Measurements from ENCODE around the gene ZKSCAN8.
A peak's percentile ranks its signal among the peaks of the same experiment; 100 is the strongest.

Gene ZKSCAN8

DNA sequence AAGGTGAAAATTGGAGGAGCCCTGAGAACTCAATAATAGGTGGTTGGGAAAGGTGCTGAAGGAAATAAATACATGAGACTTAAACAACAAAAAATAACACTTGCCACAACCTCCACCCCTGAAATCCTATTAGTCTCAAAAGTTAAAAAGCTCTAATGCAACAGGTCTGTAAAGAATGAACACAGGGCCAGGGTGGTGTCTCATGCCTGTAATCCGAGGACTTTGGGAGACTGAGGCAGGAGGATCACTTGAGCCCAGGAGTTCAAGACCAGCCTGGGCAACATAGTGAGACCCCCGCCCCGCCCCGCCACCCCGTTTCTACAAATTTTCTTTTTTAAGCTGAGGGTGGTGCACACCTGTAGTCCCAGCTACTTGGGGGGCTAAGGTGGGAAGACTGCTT is 1.1 kb upstream of the ZKSCAN8 start:
- no peak for DNase-seq

DNA sequence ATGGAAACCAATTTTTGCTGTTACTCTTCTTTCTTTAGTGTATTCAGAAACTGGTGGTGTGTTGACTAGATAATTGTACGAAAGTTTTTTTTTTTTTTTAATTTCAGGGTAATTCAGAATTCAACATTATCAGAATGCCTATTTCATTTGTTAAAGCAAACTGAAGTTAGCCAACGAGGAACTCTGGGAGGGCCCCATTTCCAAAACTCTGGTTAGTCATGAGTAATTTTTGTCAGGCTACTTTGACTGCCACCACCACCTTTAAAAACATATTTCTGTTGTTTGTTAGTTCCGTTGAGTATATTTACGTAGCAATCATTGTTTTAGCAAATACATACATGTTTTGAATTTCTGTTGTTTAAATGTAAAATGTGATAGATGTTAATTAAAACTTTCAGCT is 763 bp downstream of the ZKSCAN8 start:
- DNase-seq = no peak

DNA sequence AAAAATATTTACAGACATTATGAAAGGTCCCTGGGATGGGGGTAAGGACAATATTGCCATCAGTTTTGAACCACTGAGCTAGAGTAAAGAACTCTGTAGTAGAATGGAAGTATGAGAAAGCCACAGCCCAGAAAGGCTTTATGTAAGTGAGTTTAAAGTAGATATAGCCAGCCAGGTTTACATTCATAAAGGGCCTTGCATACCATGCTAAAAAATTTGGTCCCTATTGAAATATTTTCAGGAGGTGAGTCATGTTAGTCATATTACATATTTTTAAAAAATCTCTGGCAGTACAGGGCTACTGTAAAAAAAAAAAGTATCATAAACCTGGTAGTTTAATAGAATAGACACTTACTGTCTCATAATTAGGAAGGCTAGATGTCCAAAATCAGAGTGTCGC is 3.5 kb downstream of the ZKSCAN8 start:
- no peak for DNase-seq

DNA sequence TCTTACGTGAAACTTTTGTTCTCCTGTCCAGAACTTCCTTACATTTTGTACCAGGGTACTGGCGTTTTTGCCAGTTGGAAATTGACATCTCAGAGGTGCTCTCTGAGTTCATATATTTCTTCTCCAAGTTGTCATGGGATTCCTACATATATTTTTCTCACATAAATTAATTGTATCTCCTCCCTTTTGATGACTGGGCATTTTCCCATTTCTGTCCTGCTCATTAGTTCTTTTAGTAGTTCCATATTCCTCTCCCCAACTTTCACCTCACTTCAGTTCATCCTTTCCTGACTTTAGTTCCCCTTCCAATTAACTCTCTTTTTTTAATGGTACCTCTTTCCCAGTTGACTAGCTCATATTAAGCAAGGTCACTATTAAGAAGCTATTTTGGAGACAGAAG is 10.8 kb downstream of the ZKSCAN8 start:
- DNase-seq = no peak

DNA sequence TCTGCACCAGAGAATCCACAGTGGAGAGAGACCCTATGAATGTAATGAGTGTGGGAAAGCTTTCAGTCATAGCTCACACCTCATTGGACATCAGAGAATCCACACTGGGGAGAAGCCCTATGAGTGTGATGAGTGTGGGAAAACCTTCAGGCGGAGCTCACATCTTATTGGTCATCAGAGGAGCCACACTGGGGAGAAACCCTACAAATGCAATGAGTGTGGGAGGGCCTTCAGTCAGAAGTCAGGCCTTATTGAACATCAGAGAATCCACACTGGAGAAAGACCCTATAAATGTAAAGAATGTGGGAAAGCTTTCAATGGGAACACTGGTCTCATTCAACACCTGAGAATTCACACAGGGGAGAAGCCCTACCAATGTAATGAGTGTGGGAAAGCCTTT is 11.9 kb downstream of the ZKSCAN8 start:
- DNase-seq = no peak

DNA sequence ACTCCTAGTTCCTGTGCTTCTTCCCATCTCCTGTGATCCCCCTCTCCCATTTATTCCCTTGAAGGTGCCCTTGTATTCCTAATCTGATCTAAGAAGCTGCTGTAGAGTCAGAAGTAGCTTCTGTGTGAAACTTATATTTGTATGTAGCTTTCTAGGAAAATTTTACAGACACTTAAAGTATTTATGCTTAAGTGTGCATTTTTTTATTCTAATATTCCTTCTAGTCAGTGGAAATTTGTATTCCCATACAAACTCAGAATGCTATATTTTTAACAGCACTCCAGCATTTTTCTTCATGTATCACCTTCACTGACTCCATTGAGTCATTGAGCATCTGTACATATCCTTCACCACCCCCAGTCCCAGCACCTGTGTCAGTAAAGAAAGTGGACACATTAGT is 12.7 kb downstream of the ZKSCAN8 start:
- no peak for DNase-seq

DNA sequence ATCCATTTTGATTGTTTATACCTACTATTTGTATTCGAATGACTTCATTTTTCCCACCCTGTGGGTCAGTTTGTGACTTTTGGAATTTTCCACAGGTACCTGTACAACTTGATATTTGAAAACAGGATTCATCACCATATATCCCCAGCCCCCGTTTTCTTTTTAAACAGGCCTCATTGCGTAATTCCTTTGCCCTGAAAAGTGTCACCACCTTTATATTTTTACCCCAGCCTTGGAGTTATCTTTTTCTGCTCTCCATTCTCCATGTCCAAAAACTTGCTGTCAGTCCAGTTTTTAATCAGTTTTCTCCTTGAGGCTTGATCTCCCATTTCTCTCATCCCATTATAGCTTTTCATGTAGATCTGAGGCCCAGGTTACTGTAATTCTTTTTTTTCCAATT is 16.6 kb downstream of the ZKSCAN8 start:
- no peak for DNase-seq

DNA sequence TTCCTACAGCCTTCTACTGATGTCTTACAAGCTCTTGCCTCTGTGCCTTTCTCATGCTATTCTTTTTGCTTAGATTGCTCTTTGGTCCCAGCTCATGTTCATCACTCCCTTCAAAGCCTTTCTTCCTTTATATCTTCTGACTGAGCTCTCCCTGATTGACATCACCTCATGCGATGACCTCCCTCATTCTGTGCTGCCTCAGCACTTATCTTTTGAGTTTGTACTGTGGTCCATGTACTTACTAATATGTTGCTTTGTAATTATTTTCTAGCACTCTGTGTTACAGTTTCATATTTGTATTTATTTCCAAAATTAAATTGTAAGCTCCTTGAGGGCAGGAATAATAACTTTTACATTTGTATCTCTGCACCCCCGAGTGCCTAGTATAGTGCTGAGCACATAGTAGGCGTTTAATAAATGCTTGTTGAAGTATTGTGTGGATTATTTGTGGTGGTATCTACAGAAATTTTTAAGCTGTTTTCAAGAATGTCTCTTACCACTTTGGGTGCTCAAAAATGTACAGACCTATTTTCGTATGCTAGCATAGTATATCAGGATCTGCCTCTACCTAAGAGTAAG is 17.4 kb downstream of the ZKSCAN8 start:
- no peak for DNase-seq

DNA sequence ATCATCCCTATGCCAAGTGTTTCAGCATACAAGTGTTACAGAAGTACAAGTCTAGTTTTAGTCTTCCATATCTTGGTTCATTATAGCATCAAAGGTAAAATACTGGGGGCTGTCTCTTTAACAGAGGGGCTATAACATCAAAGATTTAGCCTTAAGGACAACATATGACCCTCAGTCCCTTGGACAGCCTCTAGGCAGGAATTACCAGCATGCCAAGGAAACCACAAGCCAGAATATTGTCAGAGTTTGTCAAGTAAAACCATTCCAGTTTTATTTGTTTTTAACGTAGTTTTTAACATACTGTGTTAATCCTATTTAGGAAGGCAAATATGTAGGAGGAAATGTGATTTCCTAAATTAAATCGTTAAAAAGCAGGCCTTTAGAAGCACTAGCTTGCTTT is 18.6 kb downstream of the ZKSCAN8 start:
- DNase-seq = no peak

DNA sequence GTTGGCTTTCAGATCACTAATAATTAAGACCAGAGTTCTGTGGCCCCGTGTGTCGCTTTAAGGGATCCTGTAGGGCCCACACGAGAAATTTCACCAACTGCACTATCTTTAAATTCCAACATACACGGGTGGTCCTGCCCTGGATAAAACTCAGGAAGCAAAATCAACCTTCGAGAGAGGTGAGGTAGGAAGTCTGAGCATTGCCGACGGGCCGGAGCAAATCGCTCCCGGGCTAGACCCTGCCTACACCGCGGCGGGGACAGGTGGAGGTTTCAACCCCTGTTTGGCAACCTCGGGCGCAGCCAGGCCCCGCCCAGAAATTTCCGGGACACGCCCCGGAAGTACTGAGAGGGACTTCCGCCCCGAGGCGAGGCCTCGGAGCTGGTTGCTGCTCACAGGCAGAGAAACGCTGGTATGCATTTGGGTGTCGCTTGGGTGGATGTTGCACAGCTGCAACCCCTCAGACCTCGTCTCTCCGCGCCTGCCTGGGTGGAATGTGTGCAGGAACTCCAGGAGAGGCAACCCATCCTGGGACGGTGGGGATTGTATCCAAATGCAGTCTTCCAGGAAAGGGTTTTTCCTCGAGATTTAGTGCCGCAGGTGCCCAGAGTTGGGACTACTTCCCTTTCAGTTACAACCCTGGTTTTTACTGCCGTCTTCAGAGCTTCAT is 19.9 kb downstream of the ZKSCAN8 start:
- DNase-seq = peak; percentile 55

DNA sequence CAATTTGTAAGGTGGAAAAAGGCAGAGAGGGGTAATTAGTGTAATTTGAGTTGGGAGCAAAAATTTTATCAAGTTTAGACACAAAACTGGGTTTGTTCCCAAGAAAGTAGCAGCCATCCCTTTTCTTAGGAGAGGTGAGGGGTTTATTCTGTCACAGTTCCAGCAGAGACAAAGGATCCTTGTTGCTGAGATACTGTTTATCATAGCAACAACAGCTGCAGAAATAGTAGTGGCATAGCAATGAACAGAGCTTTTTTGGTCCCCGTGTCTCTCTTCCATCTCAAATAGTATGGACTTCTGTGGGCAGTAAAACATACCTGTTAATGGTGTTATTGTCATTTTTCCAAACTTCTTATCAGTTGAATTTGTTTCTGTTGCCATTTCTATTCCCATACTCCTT is 23.9 kb downstream of the ZKSCAN8 start:
- DNase-seq = no peak

DNA sequence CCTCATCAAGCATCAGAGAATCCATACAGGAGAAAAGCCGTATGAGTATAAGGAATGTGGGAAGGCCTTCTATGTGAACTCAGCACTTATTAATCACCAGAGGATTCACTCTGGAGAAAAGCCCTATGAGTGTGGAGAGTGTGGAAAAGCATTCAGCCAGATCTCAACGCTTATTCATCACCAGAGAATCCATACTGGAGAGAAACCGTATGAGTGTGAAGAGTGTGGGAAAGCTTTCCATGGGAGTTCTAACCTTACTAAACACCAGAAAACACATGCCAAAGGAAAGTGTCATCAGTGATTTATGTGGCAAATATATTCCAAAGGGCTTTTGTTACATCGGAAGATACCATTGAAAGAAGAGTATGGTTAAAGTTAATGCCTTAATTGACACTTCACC is 25.4 kb downstream of the ZKSCAN8 start:
- DNase-seq = peak; percentile 79

DNA sequence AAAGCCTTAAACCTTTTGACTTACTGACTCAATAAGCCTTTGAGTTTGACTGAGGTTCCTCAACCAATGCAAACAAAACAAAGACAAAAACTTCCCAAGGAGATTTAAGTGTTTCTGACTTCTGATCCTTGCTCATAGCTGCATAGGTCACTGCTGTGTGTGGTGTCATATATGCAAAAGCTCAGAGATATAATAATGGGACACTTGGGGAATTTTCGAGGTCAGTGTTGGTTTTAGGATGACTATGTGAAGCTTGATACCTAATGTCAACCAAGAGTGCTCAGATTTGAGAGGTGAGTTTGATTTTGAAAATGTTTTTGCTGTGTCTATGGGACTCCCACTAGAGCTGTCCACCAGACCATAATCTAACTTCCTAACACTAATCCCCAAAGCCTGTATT is 26.2 kb downstream of the ZKSCAN8 start:
- no peak for DNase-seq

DNA sequence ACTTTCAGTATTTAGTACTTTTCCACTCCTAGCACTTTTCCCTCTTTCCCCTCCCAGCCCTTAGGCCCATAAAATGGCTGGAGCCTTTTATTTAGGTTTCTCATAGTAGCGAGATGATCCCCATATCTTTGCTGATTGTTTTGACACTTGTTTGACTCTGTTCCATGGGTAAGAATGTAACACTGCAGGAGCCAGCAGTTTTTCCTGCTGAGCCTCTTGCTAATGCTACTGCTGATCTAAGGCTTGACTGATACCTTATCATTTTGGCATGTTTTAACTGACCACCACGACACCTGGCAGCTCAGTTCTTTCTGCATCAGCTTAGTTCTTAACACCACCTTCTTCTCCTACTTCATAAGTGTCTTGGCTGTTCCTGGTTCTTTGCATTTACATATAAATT is 29.6 kb downstream of the ZKSCAN8 start:
- peak; percentile 70 for DNase-seq

DNA sequence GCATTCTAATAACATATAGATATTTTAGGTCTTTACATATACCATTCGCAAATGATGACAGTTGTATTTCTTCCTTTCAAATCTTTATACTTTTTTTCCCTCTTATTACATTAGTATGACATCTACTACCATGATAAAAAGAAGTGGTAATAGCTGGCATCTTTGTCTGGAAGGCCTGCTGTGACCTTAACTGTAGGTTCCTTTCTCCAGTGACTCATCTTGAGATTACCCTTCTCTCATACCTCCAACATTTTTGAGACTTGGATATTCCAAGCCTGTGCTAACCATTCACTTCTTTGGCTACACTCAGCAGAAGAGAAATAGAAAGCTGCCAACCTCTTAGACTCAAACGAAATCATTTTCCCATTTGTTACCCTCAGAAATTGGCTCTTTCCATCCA is 30.3 kb downstream of the ZKSCAN8 start:
- DNase-seq = peak; percentile 53

DNA sequence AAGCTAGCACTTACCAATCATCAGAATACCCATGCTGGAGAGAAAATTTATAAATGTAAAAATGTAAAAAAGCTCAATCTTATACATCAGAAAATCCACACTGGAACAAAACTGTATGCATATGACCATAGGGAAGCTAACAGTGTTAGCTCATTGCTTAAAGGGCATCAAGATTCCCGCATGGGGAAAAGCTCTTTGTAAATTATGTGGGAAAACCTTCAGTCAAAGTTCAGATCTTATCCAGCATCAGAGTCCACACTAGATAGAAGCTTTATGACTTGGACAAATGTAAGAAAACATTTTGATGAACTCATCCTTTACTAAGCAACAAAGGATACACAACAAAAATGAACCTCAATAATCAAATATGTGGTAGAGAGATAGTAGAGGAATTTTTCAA is 34.7 kb downstream of the ZKSCAN8 start:
- DNase-seq = no peak

DNA sequence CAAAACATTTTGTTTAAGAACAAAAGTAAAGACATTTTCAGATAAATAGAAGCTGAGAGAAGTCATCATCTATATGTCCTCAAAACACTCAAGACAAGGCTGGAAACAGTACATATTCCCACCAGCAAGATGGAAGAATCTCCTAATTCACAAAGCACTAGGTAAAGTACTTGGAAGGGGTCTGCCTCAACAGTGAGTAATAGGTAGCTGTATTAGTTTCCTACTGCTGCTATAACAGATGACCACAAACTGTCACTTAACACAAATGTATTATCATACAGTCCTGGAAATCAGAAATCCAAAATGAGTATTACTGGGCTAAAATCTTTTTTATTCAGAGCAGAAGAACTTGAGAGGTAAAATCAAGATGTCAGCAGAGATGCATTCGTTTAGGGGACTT is 40.6 kb downstream of the ZKSCAN8 start:
- no peak for DNase-seq

DNA sequence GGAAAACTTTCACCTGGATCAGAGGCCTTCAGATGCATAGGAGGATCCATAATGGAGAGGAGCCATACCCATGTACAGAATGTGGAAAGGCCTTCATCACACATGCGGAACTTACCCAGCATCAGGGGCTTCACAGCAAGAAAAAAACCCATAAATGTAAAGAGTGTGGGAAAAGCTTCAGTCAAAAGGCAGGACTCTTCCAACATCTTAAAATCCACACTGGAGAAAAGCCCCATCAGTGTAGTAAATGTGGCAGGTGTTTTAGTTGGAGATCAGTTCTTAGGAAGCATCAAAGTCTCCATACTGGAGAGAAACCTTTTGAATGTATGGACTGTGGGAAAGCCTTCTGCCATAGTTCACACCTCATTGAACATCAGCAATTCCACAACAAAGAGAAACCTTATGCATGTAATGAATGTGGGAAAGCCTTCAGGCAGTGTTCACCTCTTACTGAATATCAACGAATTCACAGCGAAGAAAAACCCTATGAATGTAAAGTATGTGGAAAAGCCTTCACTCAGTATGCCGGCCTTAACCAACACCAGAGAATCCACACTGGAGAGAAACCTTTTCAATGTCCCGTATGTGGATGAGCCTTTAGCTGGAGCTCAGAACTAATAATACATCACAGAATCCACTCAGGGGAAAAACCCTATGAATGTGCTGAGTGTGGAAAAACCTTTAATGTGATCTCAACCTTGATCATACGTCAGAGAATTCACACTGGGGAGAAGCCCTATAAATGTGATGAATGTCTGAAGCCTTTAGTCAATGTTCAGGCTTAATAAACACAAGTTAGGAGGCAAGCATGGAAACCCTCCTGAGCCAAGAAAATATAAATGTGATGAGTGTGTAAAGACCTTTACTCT is 46.7 kb downstream of the ZKSCAN8 start:
- DNase-seq = no peak

DNA sequence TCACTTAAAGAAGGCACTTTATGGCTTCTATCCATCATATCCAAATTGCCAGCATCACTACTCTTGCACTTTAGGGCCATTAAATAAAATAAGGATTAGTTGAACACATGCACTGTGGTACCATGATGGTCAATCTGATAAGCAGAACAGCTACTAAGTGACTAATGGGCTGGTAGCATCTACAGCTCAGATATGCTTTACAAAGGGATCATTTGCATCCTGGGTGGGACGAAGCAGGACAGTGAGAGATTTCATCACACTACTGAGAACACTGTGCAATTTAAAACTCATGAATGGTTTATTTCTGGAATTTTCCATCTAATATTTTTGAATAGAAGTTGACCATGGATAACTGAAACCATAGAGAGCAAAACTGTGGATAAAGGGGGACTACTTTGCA is 58.3 kb downstream of the ZKSCAN8 start:
- no peak for DNase-seq

DNA sequence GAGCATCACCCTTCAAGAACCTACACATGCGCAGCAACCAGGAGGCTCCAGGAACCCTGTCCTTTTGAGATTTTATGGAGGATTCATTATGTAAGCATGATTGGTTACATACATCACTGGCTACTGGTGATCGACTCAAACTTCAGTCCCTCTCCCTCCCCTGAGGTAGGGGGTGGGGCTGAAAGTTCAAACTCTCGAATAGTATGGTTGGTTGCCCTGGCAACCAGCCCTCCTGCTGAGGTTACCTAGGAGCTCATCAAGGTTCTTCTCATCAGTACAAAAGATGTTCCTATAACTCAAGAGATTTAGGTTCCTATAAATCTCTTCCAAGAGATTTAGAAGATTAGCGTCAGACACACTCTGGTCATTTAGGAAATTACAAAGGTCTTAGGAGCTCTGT is 61.5 kb downstream of the ZKSCAN8 start:
- DNase-seq = no peak

DNA sequence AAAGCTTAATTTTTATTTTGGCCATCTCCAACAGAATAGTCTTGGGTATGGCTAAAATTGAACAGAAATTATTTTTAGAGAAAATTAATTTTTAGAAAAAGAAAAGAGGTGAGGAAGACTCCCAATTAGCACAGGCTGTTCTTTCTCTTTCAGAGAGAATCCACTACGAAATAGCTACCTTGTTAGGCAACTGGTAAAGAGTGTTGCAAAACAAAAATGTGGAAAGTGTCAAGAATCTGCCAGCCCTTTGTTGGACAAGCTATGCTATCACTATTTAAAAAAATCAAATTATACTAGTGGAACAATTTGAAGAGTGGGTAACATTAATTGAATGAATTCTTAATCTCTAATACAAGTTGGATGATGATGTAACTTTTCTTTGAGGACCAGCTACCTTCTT is 64.2 kb downstream of the ZKSCAN8 start:
- DNase-seq = no peak

DNA sequence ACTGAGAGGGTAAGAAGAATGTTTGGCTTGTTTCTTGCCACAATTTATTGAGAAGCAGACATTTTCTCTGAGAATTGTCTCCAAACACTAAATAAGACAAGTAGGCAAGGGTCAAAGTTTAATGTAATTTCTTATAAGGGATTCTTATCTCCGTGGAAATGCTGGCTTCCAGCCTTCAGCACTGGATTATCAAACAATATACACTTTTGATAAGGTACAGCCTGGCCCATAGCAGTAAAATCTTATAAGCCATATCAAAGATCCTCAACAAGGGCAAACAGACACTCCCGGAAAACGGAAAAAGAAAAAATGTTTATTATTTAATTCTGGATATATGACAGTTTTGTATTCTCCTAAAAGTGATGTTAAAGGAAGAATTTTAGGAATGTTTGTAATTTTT is 64.8 kb downstream of the ZKSCAN8 start:
- DNase-seq = no peak

DNA sequence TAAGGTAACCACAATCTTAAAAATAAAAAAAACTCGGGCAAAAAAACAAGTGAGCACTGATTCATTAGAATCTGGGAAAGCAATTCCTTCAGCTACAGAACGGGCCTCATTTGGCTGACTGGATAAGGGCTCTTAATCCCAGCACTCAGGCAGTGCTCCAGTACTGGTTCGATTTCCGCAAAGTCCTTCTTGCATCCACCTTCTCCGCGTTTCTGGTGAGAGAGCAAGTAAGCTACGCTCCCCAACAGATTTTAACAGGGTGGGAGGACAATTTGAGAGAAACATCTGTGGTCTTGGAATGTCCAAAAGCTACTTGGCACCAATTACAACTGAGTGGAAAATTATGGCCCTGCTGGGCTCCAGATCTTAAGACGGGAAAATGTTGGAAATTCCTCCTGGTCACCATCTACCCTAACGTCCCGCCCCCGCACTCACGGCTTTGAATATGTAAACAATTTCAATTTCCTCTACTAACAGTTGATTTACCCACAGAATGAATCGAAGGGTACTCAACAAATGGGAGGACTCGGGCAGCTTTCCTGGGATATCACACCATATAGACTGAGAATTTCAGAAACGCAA is 65.3 kb downstream of the ZKSCAN8 start:
- no peak for DNase-seq

DNA sequence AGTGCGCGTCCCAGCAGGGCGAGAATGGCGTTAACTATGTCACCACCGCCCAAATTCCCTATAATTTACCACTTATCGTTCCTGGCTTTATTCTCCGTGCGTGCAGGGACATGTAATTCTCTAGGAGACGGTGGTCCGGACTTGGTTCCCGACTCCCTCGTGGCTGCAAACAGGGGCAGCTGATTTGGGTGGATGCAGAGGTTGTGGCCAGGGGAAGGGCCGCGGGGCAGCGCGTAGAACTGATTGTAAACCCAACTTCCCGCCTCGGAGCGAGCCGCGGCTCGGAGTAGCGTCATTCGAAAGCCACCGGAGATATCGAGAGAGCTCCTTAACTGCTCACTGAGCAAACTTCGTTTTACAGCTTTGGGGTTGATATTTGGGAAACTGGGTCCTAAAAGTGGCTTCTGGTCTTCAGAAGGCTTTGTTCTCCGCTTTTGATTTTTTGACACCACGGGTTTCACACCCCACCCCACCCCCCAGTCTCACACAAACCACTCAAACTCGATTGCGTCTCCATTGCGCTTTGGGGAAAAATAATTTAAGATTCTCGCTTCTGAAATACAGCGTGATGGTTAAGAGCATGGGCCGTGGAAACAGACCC is 65.9 kb downstream of the ZKSCAN8 start:
- DNase-seq = no peak

All from NCI-H226 (cell line).